ENCODE results near the gene STAT5A. TPM values are rescaled to one million over a fixed set of nuclear protein-coding genes. Genes with fewer than 3 reads are reported as not detected.

STAT5A gene
- total RNA-seq, 1 experiment from 2014 or later: 0.91 TPM

GRCh38 chr17:42354956-42355843, 66.9 kb downstream of the STAT5A start:
- no peaks in the 10 kb centered on the region for H4K20me1 ChIP-seq (ENCODE audit: insufficient read depth)
- DNase-seq (ENCODE audit: low read depth, low spot score): no peak
- CTCF ChIA-PET: no interaction called here

GRCh38 chr17:42358434-42358833, 70.1 kb downstream of the STAT5A start:
- ATAC-seq (no peak), DNase-seq (ENCODE audit: low read depth, low spot score) (no peak)
- intact Hi-C loops (cut with micrococcal nuclease): no loop called here
- no peak overlapping the region for H3K4me3 ChIP-seq (replicated peaks in 1 of 2; ENCODE audit: low read depth in 1 of 2, low read length in 2 of 2)
- H3K27ac ChIP-seq (ENCODE audit: low read depth, low read length): no peak overlapping the region
- ChIA-PET CTCF (interaction anchor here (1.2 to 1.3 kb wide), 2 partner anchors 81 to 169 kb away, joined by 3 to 4 read pairs; no protein-coding TSS in a partner anchor), RAD21 (ENCODE audit: low non-redundant PET in 1 of 2, low total read pairs in 2 of 2, uncharacterized antibody in 2 of 2, unreplicated experiment in 2 of 2) (no interaction called here), POLR2A (no interaction called here)
- H3K9ac ChIP-seq (ENCODE audit: low read length): no peak overlapping the region
- peaks cover 8% of the 10 kb centered on the region; the same call in 1 of the 2 replicates for H3K79me2 ChIP-seq (ENCODE audit: insufficient read depth, low read length)
- no TSS peak for BruUV-seq (replicated peaks)
- H3K27me3 ChIP-seq (ENCODE audit: insufficient read depth, low read length): no peaks in the 10 kb centered on the region
- H3K4me1 ChIP-seq (ENCODE audit: control insufficient read depth in 1 of 2, insufficient read depth in 2 of 2, low read length in 2 of 2): peaks cover 5 to 20% of the 10 kb centered on the region in 2 experiments; a peak in 3 of 4 replicates
- TF ChIP-seq CTCF (IDR thresholded peaks at IDR 0.05 in 2 of 3, conservative IDR thresholded peaks at IDR 0.05 in 1 of 3; ENCODE audit: borderline replicate concordance in 1 of 3, insufficient read depth in 1 of 3, low read depth in 2 of 3, low read length in 2 of 3) (no peak), RAD21 (IDR thresholded peaks at IDR 0.05; ENCODE audit: low read depth) (no peak), ZNF274 (IDR thresholded peaks at IDR 0.05; ENCODE audit: low read depth, low read length) (no peak), EZH2phosphoT487 (IDR thresholded peaks at IDR 0.05; ENCODE audit: borderline replicate concordance) (no peak), JUND (IDR thresholded peaks at IDR 0.05) (no peak), SIN3A (IDR thresholded peaks at IDR 0.05; ENCODE audit: low read depth) (no peak), POLR2A (IDR thresholded peaks at IDR 0.05; ENCODE audit: borderline replicate concordance, extremely low read depth, insufficient read depth, insufficient read length) (no peak), SP1 (IDR thresholded peaks at IDR 0.05; ENCODE audit: low read depth) (no peak), ELF1 (IDR thresholded peaks at IDR 0.05; ENCODE audit: borderline replicate concordance, low read depth) (no peak), POLR2AphosphoS5 (IDR thresholded peaks at IDR 0.05; ENCODE audit: low read depth, low read length) (no peak), FOSL1 (IDR thresholded peaks at IDR 0.05; ENCODE audit: low read depth) (no peak), TCF7L2 (IDR thresholded peaks at IDR 0.05; ENCODE audit: borderline replicate concordance, extremely low read depth, insufficient read depth, insufficient read length) (no peak)
- no peak overlapping the region for H3K4me2 ChIP-seq (ENCODE audit: low read length)
- H3K9me3 ChIP-seq (ENCODE audit: control insufficient read depth in 1 of 2, insufficient read depth in 1 of 2, low read depth in 1 of 2, low read length in 2 of 2): no peaks in the 10 kb centered on the region
- H4K20me1 ChIP-seq (ENCODE audit: insufficient read depth): no peaks in the 10 kb centered on the region
- no peaks in the 10 kb centered on the region for H3K9me2 ChIP-seq (ENCODE audit: insufficient read depth)
- H3K36me3 ChIP-seq (ENCODE audit: control insufficient read depth in 1 of 2, insufficient read depth in 2 of 2, low read length in 2 of 2): no peaks in the 10 kb centered on the region
- H2AFZ ChIP-seq (ENCODE audit: low read depth, low read length, poor library complexity, severe bottlenecking): no peak overlapping the region

More at GRCh38 chr17:42354956-42355843, 66.9 kb downstream of the STAT5A start:
- ATAC-seq: no peak
- no peaks in the 10 kb centered on the region for H3K9me3 ChIP-seq (ENCODE audit: control insufficient read depth in 1 of 2, insufficient read depth in 1 of 2, low read depth in 1 of 2, low read length in 2 of 2)
- H3K9ac ChIP-seq (ENCODE audit: low read length): no peak overlapping the region
- H3K36me3 ChIP-seq (ENCODE audit: control insufficient read depth in 1 of 2, insufficient read depth in 2 of 2, low read length in 2 of 2): no peaks in the 10 kb centered on the region
- no peak overlapping the region for H3K27ac ChIP-seq (ENCODE audit: low read depth, low read length)
- H3K27me3 ChIP-seq (ENCODE audit: insufficient read depth, low read length): no peaks in the 10 kb centered on the region
- ChIA-PET RAD21 (ENCODE audit: low non-redundant PET in 1 of 2, low total read pairs in 2 of 2, uncharacterized antibody in 2 of 2, unreplicated experiment in 2 of 2) (interaction anchor here in 1 of 2 experiments (0.8 kb wide), 1 partner anchor 10 kb away, joined by 5 read pairs; no protein-coding TSS in a partner anchor), POLR2A (no interaction called here)
- H3K4me3 ChIP-seq (replicated peaks in 1 of 2; ENCODE audit: low read depth in 1 of 2, low read length in 2 of 2): no peak overlapping the region
- no peaks in the 10 kb centered on the region for H3K9me2 ChIP-seq (ENCODE audit: insufficient read depth)
- H3K79me2 ChIP-seq (ENCODE audit: insufficient read depth, low read length): peaks cover 8% of the 10 kb centered on the region; the same call in 1 of the 2 replicates
- peaks cover under 1 to 2% of the 10 kb centered on the region in 2 experiments for H3K4me1 ChIP-seq (ENCODE audit: control insufficient read depth in 1 of 2, insufficient read depth in 2 of 2, low read length in 2 of 2)
- H2AFZ ChIP-seq (ENCODE audit: low read depth, low read length, poor library complexity, severe bottlenecking): no peak overlapping the region
- no TSS peak for BruUV-seq (replicated peaks)
- intact Hi-C loops (cut with micrococcal nuclease): no loop called here
- TF ChIP-seq ATF3 (IDR thresholded peaks at IDR 0.05): no peak
- TF ChIP-seq JUND (IDR thresholded peaks at IDR 0.05): no peak
- TF ChIP-seq ELF1 (IDR thresholded peaks at IDR 0.05; ENCODE audit: borderline replicate concordance, low read depth): no peak
- no peak for TF ChIP-seq ZNF274 (IDR thresholded peaks at IDR 0.05; ENCODE audit: low read depth, low read length)
- H3K4me2 ChIP-seq (ENCODE audit: low read length): no peak overlapping the region
